Erythroblast (primary cell): ENCODE measurements around the gene NOL12.

Source experiments
- GATA1 ChIP-seq: IDR thresholded peaks from 2 replicates; pipeline ENCODE4 v1.6.1; 2011; ENCODE audit warnings: low read depth, mild to moderate bottlenecking, control low read depth, low read length, moderate library complexity
- POLR2A ChIP-seq: IDR thresholded peaks from 2 replicates; pipeline ENCODE4 v1.6.1; 2011; ENCODE audit warnings: mild to moderate bottlenecking, low read length

GRCh38 chr22:37704645-37705044 lies 18.5 kb downstream of the NOL12 start:
- TF ChIP-seq POLR2A (no peak), GATA1 (no peak)
